K562 (cell line): Measurements from ENCODE around the gene STOX2. TPM values are rescaled to one million over a fixed set of nuclear protein-coding genes. Genes with fewer than 3 reads are reported as not detected.

Source experiments
- ATAC-seq: fragments of 200-7000 bp; cut with Tn5 transposase; 3 replicates; pipeline ENCODE4 v1.9.1; 2020; ENCODE audit warnings: moderate library complexity
- BruUV-seq: library from RNA; stranded (reverse); fragments of 400-500 nt; replicated peaks from 2 replicates; lab custom pipeline; 2021; lab: Mats Ljungman, UMichigan
- CTCF ChIA-PET: fragments of 300-600 bp; formaldehyde crosslinking; extraction: SDS; loops from one replicate; lab custom pipeline; 2021; ENCODE audit warnings: low intra/inter-chr PET ratio; lab: Yijun Ruan, JAX
- POLR2A ChIA-PET: fragments of 300-600, 350-650 bp; sonication (Branson Sonifier 250); formaldehyde crosslinking; extraction: SDS; loops from one replicate; lab custom pipeline; 2021; ENCODE audit warnings: antibody characterized with exemption, inconsistent platforms; lab: Yijun Ruan, JAX
- DNase-seq, 4 experiments: peaks; one replicate each; pipeline versions ENCODE4 v3.0.0 to v3.0.0-alpha.2; 2011 to 2018; ENCODE audit warnings: low spot score in 3 of 4, mixed read lengths in 3 of 4; ENCODE audit errors: extremely low read depth in 1 of 4
- FAIRE-seq: peaks from 2 replicates; lab custom pipeline; 2011; peaks lifted over from hg19 to GRCh38; lab: Jason Lieb, UNC
- H2AFZ ChIP-seq: 2 replicates; pipeline ENCODE4 v1.6.0; 2011; ENCODE audit warnings: low read depth, low read length, control low read depth, inconsistent platforms
- H3K27ac ChIP-seq: fragments of 200-600 bp; 3 replicates; pipeline ENCODE4 v1.8.0; 2011; ENCODE audit warnings: low read depth, mild to moderate bottlenecking, control low read depth, inconsistent platforms, low read length, moderate library complexity, mixed read lengths; ENCODE audit errors: extremely low read depth
- H3K27me3 ChIP-seq, 2 experiments: fragments of 300-600 bp in 1 of 2; 2 replicates in 1 of 2; 3 replicates in 1 of 2; pipeline versions ENCODE4 v1.6.0 to v1.8.0; 2011; ENCODE audit warnings: inconsistent platforms in 2 of 2, low read length in 2 of 2, mild to moderate bottlenecking in 1 of 2, mixed read lengths in 1 of 2, moderate library complexity in 1 of 2; ENCODE audit not compliant: control insufficient read depth in 2 of 2, insufficient read depth in 2 of 2
- H3K36me3 ChIP-seq: fragments of 300-600 bp; 3 replicates; pipeline ENCODE4 v1.8.0; 2011; ENCODE audit warnings: mild to moderate bottlenecking, low read length, inconsistent platforms; ENCODE audit not compliant: control insufficient read depth, insufficient read depth
- H3K4me1 ChIP-seq, 2 experiments: fragments of 200-600 bp in 1 of 2; replicated peaks in 1 of 2; 2 replicates in 1 of 2; 3 replicates in 1 of 2; pipeline versions ENCODE4 v1.5.1 to v1.8.0; 2011; ENCODE audit warnings: inconsistent platforms in 2 of 2, low read length in 2 of 2, mild to moderate bottlenecking in 1 of 2, mixed read lengths in 1 of 2, moderate library complexity in 1 of 2; ENCODE audit not compliant: control insufficient read depth in 2 of 2, insufficient read depth in 2 of 2
- H3K4me2 ChIP-seq: 2 replicates; pipeline ENCODE4 v1.6.1; 2011; ENCODE audit warnings: low read length, control low read depth, inconsistent platforms, mixed read lengths; ENCODE audit not compliant: insufficient read depth
- H3K4me3 ChIP-seq: fragments of 200-600 bp; sonication (generic), shearing (Covaris generic); 2 replicates; pipeline ENCODE4 v1.5.1; 2016; ENCODE audit warnings: control low read depth, inconsistent platforms
- H3K79me2 ChIP-seq: fragments of 200-600 bp; 3 replicates; pipeline ENCODE4 v1.8.0; 2011; ENCODE audit warnings: low read length, inconsistent platforms; ENCODE audit not compliant: control insufficient read depth, insufficient read depth
- H3K9ac ChIP-seq, 2 experiments: 2 replicates each; pipeline versions ENCODE4 v1.6.0 to v1.6.1; 2011; ENCODE audit warnings: low read depth in 2 of 2, low read length in 2 of 2, control low read depth in 1 of 2, inconsistent platforms in 1 of 2, mild to moderate bottlenecking in 1 of 2, mixed read lengths in 1 of 2; ENCODE audit not compliant: insufficient read depth in 1 of 2
- H3K9me1 ChIP-seq: one replicate; pipeline ENCODE4 v1.6.0; 2011; ENCODE audit warnings: inconsistent platforms, mild to moderate bottlenecking, low read length, moderate library complexity; ENCODE audit not compliant: control insufficient read depth, insufficient read depth
- H3K9me3 ChIP-seq: replicated peaks from 2 replicates; pipeline ENCODE4 v1.5.1; 2011; ENCODE audit warnings: low read depth, low read length, inconsistent platforms; ENCODE audit not compliant: control insufficient read depth, insufficient read depth
- H4K20me1 ChIP-seq: replicated peaks from 2 replicates; pipeline ENCODE4 v1.6.1; 2011; ENCODE audit warnings: low read length, inconsistent platforms, mixed read lengths; ENCODE audit not compliant: control insufficient read depth, insufficient read depth
- CAMTA2 ChIP-seq: fragments of 250-450 bp; sonication (Bioruptor Pico); conservative IDR thresholded peaks from 2 replicates; pipeline ENCODE4 v1.5.1; 2022
- PTTG1 ChIP-seq: fragments of 450-650 bp; IDR thresholded peaks from 2 replicates; pipeline ENCODE4 v1.6.1; 2016; ENCODE audit warnings: low read depth, mild to moderate bottlenecking, missing genetic modification characterization, missing compliant biosample characterization
- SIN3A ChIP-seq, 2 experiments: fragments of 150-350 bp in 1 of 2; IDR thresholded peaks; 2 replicates each; pipeline ENCODE4 v1.6.1; 2011 to 2016; ENCODE audit warnings: borderline replicate concordance in 2 of 2, low read depth in 2 of 2, low read length in 2 of 2, mild to moderate bottlenecking in 2 of 2, moderate library complexity in 2 of 2; ENCODE audit not compliant: control insufficient read depth in 1 of 2
- TEAD1 ChIP-seq, 2 experiments: fragments of 450-650 bp in 1 of 2; sonication (generic) in 1 of 2; formaldehyde crosslinking; IDR thresholded peaks; 2 replicates each; pipeline versions ENCODE4 v1.4.0 to v1.8.0; 2020 to 2022; ENCODE audit warnings: mild to moderate bottlenecking in 2 of 2, missing genetic modification reagents in 1 of 2
- WGBS: fragments of 100-300 bp; shearing (Covaris generic); methylation state at CpG from one replicate; pipeline ENCODE4 v1.1.6; 2016; ENCODE audit warnings: low coverage, mixed read lengths; ENCODE audit not compliant: insufficient coverage; ENCODE audit errors: missing lambda C conversion rate; 5-methylcytosine and 5-hydroxymethylcytosine counted together
- in situ Hi-C: fragments of 300-500 bp; cut with MboI; formaldehyde crosslinking; loops from 4 replicates; pipeline ENCODE4 v1.15.0; 2018; ENCODE audit warnings: inconsistent platforms, mixed read lengths
- intact Hi-C: fragments of 100-400 bp; cut with micrococcal nuclease; formaldehyde crosslinking; loops from 2 replicates; pipeline ENCODE4 v1.14.2; 2022
- polyA plus RNA-seq, 8 experiments: library from polyadenylated mRNA; depleted of rRNA in 4 of 8; stranded (reverse) in 5 of 8; unstranded in 3 of 8; fragments of >200 nt; fragmentation: Nextera tagmentation in 2 of 8; fragmentation: Illumina TruSeq in 1 of 8; extraction: Ambion mirVana in 2 of 8; extraction: Trizol in 1 of 8; gene quantifications; 2 replicates each; pipeline versions ENCODE4 v1.2.1 to v1.2.3, GENCODE V29; 2011 to 2014; ENCODE audit warnings: inconsistent platforms in 1 of 8, missing spikeins in 1 of 8
- total RNA-seq, 7 experiments: library from RNA; depleted of rRNA in 6 of 7; stranded (reverse); fragments of >200 nt in 6 of 7; fragmentation: Illumina TruSeq in 2 of 7; extraction: Trizol in 2 of 7; gene quantifications; 2 replicates each; pipeline versions ENCODE4 v1.2.1 to v1.2.3, GENCODE V29; 2011 to 2021; ENCODE audit warnings: low replicate concordance in 1 of 7
- TF ChIP-seq, protein P1 (sequence below): fragments of 250-450 bp; sonication (Bioruptor Pico); IDR thresholded peaks from 2 replicates; pipeline ENCODE4 v1.8.0; 2021; ENCODE audit warnings: borderline replicate concordance, mild to moderate bottlenecking, moderate library complexity; ENCODE audit not compliant: poor library complexity, severe bottlenecking

STOX2 gene
- total and polyA plus RNA-seq, 9 of the 15 experiments (the other 6 are each of a cell fraction or from before 2014, with no cell fraction given): not detected

DNA sequence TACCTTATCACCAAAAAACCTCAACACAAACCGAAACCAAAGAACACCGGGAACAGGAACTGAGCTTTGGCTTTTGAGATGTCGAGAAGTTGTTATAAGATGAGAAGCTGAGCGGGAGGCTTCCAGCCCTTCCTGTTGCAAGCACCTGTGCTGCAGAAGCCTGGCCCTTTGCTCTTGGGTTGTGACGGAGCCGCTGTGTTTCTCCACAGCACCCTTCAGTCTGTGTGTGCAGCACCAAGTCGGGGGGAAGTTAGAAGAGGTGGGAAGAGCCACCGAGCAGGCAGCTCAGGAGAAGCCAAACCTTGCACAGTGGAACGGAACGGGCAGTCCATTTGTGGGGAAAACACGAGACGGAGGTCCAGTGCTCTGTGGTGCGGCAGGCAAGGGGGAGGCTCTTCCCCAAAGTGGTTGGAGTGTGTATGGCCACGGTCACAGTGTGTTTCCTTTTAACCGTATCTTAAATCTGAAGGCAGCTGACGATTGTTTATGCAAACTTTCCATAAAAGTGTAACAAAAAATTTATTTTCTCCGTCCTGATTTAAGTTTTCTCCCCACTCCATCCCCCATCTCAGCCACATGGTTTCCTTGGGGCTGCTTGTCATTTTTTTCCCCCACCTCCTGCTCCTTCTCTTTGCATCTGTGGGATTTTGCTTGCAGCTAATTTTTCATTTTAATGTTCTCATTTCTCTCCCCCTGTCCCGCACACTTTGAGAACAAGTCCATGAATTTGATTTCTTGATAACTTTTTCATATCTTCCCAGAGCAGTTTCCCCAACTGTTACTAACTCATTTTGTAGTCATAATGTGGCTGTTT is 123.7 kb downstream of the STOX2 start:
- Histone ChIP-seq H3K79me2 (no peaks in the 10 kb centered on the region), H2AFZ (no peak overlapping the region), H3K4me1 (no peaks in the 10 kb centered on the region), H3K9me3 (no peaks in the 10 kb centered on the region), H3K4me3 (no peak overlapping the region), H3K27me3 (peaks cover 19 to 27% of the 10 kb centered on the region in 2 experiments; a peak in 4 of 5 replicates), H3K9ac (no peak overlapping the region), H4K20me1 (no peaks in the 10 kb centered on the region), H3K27ac (no peak overlapping the region), H3K4me2 (peak overlapping the region; percentile 60), H3K9me1 (no peaks in the 10 kb centered on the region), H3K36me3 (no peaks in the 10 kb centered on the region)
- ATAC-seq (peak; percentile 32; the same call in 1 of the 3 replicates), FAIRE-seq (no peak), DNase-seq (no peak)
- 3% methylated on average over 18 of the region's 18 CpGs for WGBS
- ChIA-PET POLR2A (no interaction called here), CTCF (interaction anchor here (0.7 kb wide), 1 partner anchor 88 kb away, joined by 3 read pairs; no protein-coding TSS in a partner anchor)
- intact Hi-C loops (no loop called here), in situ Hi-C loops (no loop called here)
- TF ChIP-seq SIN3A (IDR thresholded peaks at IDR 0.05; ENCODE audit: borderline replicate concordance in 2 of 2, control insufficient read depth in 1 of 2, low read depth in 2 of 2, low read length in 2 of 2): no peak
- no peak for TF ChIP-seq CAMTA2
- TF ChIP-seq, protein P1, sequence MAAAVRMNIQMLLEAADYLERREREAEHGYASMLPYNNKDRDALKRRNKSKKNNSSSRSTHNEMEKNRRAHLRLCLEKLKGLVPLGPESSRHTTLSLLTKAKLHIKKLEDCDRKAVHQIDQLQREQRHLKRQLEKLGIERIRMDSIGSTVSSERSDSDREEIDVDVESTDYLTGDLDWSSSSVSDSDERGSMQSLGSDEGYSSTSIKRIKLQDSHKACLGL (CRISPR knock-in tag): no peak
- TF ChIP-seq PTTG1: no peak
- TF ChIP-seq TEAD1 (CRISPR knock-in tag; IDR thresholded peaks at IDR 0.05): no peak
- BruUV-seq: no TSS peak
